GM13976 (cell line): ENCODE data around the gene DSCAML1.

Experiments used
- DNase-seq: peaks from one replicate; pipeline ENCODE4 v3.0.0; 2012; ENCODE audit warnings: low spot score
- CTCF ChIP-seq: IDR thresholded peaks from 2 replicates; pipeline ENCODE4 v1.5.1; 2012; ENCODE audit warnings: borderline replicate concordance, mild to moderate bottlenecking; ENCODE audit not compliant: insufficient read depth; ENCODE audit errors: extremely low read depth, missing control alignments, control extremely low read depth
- in situ Hi-C: fragments of 300-500 bp; cut with MboI; formaldehyde crosslinking; loops from one replicate; pipeline ENCODE4 v1.12.0; 2022; ENCODE audit warnings: low sequenced_read_pairs, mixed read lengths, inconsistent platforms; ENCODE audit not compliant: unreplicated experiment

The DSCAML1 gene

DNA sequence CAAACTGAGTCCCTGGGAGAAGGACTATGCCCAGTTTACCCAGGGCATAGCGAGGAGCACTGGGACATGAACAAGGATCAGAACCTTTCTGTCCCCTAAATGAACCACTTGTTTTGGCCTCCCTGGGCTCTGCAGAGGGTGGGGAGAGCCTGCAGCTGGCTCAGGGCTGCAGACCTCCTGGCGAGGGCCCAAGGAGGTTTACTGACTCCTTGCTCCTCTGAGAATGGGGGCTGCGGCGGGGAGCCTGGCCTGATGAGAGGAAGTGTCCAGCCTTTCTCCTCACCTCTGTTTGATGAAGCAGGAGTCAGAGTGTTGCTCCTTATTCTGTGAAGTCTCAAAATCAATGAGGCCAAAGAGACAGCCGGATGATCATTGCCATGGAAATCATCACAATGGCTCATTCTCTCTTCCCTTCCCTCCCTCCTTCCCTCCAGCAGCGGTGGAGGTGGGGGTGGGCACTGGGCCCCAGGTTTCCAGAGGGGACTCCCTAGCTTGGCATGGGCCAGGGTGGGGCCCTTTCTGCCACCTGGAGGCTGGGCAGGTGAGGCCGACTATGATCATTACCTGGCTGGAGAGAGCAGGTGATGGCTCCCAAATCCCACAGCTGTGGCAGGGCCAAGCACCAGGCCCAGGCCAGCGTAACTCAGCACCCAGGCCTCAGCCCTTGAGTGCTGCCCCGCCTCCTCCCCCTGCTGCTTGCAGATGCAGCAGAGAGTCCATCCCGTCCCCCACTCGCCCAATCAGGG is 299.6 kb downstream of the DSCAML1 start:
- no peak for DNase-seq
- in situ Hi-C loops = no loop called here
- no peak for TF ChIP-seq CTCF

DNA sequence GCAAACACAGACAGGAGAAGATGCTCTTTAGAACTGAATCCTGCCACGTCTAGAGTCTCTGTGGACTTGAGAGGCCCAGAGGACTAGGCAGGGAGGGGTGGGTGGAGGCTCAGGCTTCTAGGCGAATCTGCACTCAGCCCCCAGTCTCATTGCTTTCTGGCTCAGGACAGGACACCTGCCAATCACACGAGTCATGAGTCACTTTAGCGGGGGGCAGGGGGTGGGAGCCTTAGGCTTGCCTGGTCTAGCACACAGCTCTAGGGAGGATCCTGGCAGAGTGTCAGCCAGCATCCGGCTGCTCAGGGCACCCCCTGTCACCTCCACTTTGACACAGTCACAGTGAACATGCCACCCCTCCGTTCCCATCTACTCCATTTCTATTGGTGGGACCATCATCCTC is 301.7 kb downstream of the DSCAML1 start:
- in situ Hi-C loops = no loop called here
- DNase-seq = no peak
- TF ChIP-seq CTCF = no peak

- no peak for TF ChIP-seq CTCF
- DNase-seq = no peak
- in situ Hi-C loops = no loop called here
These were observed 304.3 kb downstream of the DSCAML1 start for GRCh38 chr11:117492578-117493251.

DNA sequence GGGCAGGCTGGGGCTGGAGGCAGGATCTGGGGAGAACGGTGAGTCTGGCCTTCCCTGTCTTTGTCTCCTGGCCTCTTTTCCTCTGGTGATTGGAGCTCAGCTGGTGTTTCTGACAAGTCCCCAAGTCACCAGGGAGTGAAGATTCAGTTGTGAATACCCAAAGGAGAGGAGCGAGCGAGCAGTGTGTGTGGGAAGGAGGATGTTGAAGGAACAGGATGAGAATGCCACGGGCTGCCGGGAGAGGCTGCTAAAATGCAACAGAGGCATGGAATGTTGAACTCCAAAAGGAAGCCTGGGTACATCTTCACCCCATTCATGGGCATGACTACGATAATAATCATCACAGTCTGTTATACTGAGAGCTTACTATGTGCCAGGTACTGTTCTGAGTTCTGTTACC is 306.1 kb downstream of the DSCAML1 start:
- DNase-seq = no peak
- in situ Hi-C loops = no loop called here
- TF ChIP-seq CTCF = no peak

- in situ Hi-C loops = no loop called here
- TF ChIP-seq CTCF = no peak
- DNase-seq = no peak
These were observed 306.9 kb downstream of the DSCAML1 start for GRCh38 chr11:117489999-117490679.

DNA sequence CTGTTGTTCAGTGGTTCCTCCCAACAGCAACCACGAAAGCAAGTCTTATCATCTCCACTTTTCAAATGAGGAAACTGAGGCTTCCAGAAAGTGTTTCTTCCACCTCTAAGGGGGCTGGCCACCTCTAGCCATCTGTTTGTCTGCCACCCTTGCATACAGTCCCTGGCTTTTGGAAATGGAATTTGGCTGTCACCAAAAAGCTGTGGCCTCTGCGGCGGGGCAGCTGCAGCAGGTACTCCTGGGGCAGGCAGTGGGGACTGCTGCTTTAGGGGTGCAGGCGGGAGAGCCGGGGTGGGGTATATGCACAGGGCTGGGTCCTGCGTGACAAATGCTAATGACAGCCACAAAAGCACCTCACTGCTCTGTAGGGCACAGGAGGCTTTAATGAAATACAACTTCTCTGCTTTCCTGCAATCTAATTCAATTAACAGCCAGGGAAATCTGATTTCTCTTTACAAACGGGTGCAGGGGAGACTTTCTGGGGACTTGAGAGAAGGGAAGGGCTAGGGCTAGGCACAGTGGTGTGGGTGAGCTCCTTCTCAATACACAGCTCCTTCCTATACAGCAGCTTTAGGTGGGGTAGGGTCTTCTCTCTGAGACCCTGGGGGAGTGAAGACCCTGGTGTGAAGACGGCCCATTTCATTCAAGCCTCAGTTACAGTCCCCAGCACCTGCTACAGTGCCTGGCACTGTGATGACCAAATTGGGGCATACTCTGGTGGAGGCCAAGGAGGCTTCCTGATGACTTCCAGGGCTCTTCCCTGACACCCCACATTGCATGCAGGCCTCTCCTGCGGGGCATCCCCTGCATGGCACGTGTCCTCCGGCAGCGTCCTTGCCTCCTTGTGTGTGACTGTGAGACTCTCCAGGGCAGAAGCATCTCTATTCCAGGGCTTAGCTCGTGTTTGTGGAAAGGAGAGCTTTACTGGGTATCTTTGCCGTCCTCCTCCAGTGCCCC is 307.7 kb downstream of the DSCAML1 start:
- in situ Hi-C loops = no loop called here

More for the DNA sequence above, 307.7 kb downstream of the DSCAML1 start:
- DNase-seq = no peak
- no peak for TF ChIP-seq CTCF
